GM18520 (cell line): ENCODE results near the gene SLAMF6.
"Not testable (repeated sequence)": the region's sequence is repeated elsewhere in the genome, so short reads cannot be mapped to it uniquely, and the experiment has no call there.

Experiments used
- ATAC-seq: cut with Tn5 transposase; IDR thresholded peaks from one replicate; pipeline ENCODE4 v1.9.1; 2021; ENCODE audit not compliant: unreplicated experiment

Gene SLAMF6

GRCh38 chr1:160515908-160516307 is 7.1 kb downstream of the SLAMF6 start:
- ATAC-seq: not testable (repeated sequence)

- no peak for ATAC-seq
Measured at GRCh38 chr1:160504651-160505050, 18.4 kb downstream of the SLAMF6 start.

DNA sequence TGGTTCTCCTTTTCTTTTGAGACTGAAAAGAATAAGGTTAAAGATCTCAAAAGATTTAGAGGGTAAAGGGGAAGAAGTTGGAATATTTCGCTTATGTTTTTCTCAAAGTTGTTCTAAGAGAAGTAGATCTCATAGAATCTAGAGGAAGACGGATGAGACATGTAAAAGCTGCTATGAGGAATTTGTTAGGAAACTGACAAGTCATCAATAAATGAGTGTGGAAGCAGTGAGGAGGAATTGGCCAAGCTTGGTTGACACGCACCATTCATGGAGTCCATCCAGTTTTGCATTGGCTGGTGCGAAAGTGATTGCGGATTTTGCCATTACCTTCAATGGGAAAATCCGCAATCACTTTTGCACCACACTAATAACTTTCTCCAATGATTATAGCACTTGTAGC is 20.0 kb downstream of the SLAMF6 start:
- ATAC-seq: no peak

DNA sequence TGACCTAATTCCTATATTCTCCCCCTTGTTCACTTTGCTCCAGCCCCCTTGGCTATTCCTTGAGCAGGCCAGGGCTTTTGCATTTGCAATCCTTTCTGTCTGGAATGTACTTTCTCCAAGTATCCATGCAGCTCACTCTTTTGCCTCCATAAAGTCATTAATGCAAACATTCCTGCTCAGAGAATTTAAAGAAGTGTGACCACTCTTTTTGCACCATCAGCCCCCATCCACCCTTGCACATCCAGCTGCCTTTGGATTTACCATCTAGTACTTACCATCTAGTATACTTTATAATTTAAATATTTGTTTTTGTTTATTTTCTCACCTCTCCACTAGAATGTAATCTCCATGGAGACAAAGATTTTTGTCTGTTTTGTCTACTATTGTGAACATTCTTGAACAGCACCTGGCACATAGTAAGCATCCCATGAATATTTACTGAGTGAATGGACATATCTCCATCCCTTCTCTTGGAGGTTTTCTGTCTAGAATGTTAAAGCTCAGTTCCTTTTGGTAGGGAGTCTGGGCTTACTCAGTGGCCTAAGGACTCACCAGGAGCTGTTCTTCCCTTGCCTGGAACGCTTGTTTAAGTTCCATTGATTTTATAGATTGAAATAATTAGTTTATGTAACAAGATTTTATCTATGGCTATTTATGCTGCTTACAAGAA is 22.6 kb downstream of the SLAMF6 start:
- ATAC-seq: no peak

DNA sequence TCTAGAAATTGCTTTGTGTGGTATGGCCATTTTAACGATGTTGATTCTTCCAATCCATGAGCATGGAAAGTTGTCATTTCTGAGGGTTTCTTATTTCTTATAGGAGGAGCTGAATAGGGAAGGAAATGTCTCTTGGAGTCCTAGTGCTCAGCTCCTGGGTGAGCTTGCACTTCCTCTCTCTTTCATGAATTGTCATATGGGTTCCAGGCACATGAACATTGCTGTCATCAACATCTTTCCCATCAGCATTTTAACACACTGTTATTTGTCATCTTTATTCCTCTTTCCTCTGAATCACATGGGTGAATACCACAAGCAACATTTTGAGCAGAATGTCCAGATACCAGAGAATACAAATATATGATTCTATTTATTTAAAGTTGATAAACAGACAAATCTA is 23.4 kb downstream of the SLAMF6 start:
- no peak for ATAC-seq

GRCh38 chr1:160498301-160499065 is 24.6 kb downstream of the SLAMF6 start:
- not testable (repeated sequence) for ATAC-seq

GRCh38 chr1:160496334-160496733 is 26.7 kb downstream of the SLAMF6 start:
- no peak for ATAC-seq

DNA sequence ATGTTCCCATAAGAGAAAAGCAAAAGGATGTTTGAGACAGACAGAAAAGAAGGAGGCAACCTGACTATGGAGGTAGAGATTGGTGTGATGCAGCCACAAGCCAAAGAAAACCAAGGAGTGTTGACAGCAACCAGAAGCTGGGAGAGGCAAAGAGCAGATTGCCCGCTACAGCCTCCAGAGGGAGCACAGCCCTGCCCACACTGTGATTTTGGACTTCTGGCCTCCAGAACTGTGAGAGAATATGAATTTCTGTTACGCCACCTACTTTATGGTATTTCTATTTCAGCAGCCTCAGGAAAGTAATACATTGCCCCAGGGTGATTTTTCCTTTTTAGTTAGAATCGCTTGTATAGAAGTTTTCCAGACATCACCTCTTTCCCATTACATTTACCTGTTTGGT is 28.4 kb downstream of the SLAMF6 start:
- no peak for ATAC-seq

DNA sequence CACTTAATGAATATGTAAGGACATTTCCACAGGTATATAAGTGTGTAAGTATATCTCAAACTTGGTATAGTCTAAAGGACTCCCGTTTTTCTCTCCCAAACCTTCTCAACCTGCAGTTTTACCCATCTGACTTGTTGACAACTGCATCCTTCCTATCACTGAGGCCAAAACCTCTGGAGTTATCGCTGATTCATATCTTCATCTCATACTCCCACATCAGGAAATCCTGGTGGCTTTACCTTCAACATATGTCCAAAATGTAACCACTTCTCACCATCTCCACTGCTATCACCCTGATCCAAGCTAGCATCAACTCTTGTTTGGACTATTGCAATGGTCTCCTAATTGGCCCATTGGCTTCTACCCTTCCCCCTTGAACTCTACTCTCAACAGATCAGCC is 30.4 kb downstream of the SLAMF6 start:
- ATAC-seq: no peak

GRCh38 chr1:160491981-160492380 is 31.1 kb downstream of the SLAMF6 start:
- no peak for ATAC-seq

GRCh38 chr1:160491017-160491416 is 32.0 kb downstream of the SLAMF6 start:
- no peak for ATAC-seq

- no peak for ATAC-seq
Measured at GRCh38 chr1:160489513-160490261, 33.4 kb downstream of the SLAMF6 start.

DNA sequence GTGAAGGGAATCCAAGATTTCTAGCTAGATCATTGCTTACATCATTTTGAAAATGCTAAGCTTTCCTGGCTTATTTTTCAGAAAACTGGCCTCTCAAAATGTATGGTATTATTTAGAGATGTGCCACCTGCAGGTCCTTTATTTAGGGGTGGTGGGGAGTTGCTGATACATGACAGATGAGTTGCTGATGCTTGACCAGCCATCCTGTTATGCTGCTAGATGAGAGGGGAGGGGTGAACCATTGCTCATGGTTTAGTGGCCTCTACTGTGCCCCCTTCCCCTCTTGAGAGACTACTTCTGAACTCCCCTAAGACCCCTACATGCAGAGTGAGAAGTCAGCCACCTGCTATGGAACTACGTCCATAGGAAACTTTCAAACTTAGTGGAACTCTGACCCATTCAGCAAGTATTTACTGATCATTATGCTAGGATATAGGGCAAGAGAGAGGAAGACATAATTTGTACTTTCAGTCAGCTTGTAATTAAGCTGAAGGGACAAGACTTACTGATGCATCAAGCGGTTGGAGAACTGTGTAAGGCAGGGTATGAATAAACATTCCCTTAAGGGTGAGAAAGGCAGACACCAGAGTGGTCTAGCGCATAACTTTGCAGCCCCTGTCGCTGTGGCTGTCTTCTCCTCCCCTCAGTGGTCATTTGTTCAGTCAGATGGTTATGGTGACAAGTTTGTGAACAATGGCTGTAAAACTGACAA is 34.6 kb downstream of the SLAMF6 start:
- ATAC-seq: no peak

DNA sequence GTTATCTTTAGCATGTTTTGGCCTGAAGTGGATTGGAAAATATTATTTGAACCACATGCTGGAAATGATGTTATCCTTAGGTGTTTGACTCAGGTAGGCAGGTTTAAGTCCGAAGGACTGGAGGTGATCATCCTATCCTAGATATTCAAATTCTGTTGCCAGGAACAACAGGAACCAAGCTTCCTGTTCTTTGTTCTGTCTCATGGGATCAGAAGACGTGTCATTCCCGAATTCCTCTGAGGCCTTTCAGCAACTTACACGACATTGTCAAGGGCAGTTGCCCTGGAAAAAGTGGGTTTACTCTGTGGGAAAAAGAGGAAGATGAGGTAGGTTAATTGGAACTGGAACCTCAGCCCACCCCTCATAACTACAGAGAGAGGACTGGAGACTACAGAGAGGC is 36.6 kb downstream of the SLAMF6 start:
- no peak for ATAC-seq

- no peak for ATAC-seq
Measured at GRCh38 chr1:160483505-160484185, 39.4 kb downstream of the SLAMF6 start.

DNA sequence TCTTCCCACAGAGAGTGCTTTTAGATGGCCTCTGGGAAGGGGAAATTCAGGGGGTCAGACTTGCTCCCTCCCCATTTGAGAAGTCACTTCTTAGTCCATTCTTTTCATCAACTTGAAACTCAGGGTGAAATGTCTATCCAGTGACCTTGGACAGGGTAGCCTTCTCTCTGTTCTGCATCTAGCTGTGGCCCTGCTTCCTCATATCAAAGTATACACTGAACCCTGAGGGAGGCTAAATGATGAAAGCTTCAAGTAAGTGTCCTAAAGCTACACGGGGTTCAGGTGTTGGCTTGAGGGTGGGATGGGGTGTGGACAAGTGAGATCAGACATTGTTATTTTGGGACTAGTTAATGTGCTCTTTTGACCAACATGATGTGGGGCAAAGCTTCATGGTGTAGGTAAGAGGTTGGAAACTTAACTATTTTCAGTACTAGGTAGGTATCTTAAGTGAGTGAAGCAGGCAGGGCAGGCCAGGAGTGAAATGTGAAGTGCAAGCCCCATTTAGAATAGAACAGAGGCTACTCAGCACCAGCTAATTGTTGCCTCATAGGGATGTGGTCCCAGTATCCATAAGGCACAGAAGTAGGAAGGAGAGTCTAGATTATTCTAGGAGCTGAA is 41.0 kb downstream of the SLAMF6 start:
- ATAC-seq: no peak

DNA sequence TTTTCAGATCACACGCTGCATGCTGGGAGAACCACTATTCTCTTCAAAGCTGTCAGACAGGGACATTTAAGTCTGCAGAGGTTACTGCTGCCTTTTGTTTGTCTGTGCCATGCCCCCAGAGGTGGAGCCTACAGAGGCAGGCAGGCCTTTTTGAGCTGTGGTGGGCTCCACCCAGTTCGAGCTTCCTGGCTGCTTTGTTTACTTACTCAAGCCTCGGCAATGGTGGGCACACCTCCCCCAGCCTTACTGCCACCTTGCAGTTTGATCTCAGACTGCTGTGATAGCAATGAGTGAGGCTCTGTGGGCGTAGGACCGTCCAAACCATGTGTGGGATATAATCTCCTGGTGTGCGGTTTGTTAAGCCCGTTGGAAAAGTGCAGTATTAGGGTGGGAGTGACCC is 42.3 kb downstream of the SLAMF6 start:
- not testable (repeated sequence) for ATAC-seq

GRCh38 chr1:160479091-160479490 is 44.0 kb downstream of the SLAMF6 start:
- ATAC-seq: not testable (repeated sequence)

GRCh38 chr1:160474392-160475242 is 48.4 kb downstream of the SLAMF6 start:
- no peak for ATAC-seq
